ENCODE measurements around the gene CNTF. TPM values are rescaled to one million over a fixed set of nuclear protein-coding genes. Genes with fewer than 3 reads are reported as not detected.
A peak's percentile ranks its signal among the peaks of the same experiment; 100 is the strongest.

Gene CNTF
- polyA plus RNA-seq, 3 donors, result 2.1 TPM; not detected in 2

DNA sequence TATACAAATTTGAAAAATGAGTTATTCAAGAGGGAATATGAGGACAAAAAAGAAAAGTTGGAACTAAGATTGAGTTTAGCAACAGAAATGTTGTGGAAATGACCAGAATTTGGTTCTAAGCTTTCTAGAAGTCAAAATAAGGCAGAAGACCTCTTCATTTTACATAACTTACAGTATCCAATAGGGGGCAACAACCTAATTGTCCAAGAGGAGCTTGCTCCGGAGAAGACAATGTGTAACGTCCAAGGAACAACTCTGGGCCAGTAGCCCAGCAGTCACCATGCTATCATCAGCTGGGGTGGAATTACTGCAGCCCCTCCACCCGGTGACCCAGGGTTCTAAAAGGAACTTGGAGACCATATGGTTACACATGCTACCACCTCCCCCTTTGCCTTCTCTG lies 14.1 kb downstream of the CNTF start:
- intact Hi-C loops (cut with micrococcal nuclease), result no loop called here
- Histone ChIP-seq H4K20me1 (ENCODE audit: insufficient read depth, low read length) (no peaks in the 10 kb centered on the region), H3K36me3 (replicated peaks in 1 of 2; ENCODE audit: control insufficient read depth in 1 of 2, insufficient read depth in 2 of 2, low read length in 2 of 2) (no peaks in the 10 kb centered on the region), H3K9me3 (replicated peaks in 1 of 2; ENCODE audit: control insufficient read depth in 1 of 2, insufficient read depth in 1 of 2, low read length in 2 of 2) (no peaks in the 10 kb centered on the region), H3K79me2 (ENCODE audit: insufficient read depth, low read length) (no peaks in the 10 kb centered on the region), H3K4me3 (replicated peaks in 1 of 3; ENCODE audit: low read depth in 2 of 3, low read length in 3 of 3) (no peak overlapping the region), H3K4me1 (ENCODE audit: control insufficient read depth in 1 of 2, insufficient read depth in 2 of 2, low read length in 2 of 2) (peaks cover 10 to 17% of the 10 kb centered on the region in 2 donors), H3K4me2 (replicated peaks; ENCODE audit: extremely low read depth, low read length, poor library complexity, severe bottlenecking) (no peak overlapping the region), H3K9ac (ENCODE audit: insufficient read depth, low read length, poor library complexity, severe bottlenecking) (no peak overlapping the region), H3K27me3 (ENCODE audit: control insufficient read depth in 2 of 2, insufficient read depth in 2 of 2, low read length in 2 of 2) (no peaks in the 10 kb centered on the region), H2AFZ (ENCODE audit: insufficient read depth, low read depth, low read length, poor library complexity, severe bottlenecking) (no peak overlapping the region), H3K27ac (ENCODE audit: low read depth in 1 of 2, low read length in 2 of 2) (no peak overlapping the region)
- Mint-ChIP-seq H3K36me3 (no peaks in the 10 kb centered on the region), H3K27ac (no peak overlapping the region), H3K27me3 (ENCODE audit: low read depth in 3 of 3) (no peaks in the 10 kb centered on the region), H3K9me3 (no peaks in the 10 kb centered on the region), H3K4me3 (no peak overlapping the region), H3K4me1 (peaks cover 18% of the 10 kb centered on the region)
- WGBS (ENCODE audit: insufficient coverage), result 100% methylated on average over 2 of the region's 3 CpGs
- TF ChIP-seq, protein P1, sequence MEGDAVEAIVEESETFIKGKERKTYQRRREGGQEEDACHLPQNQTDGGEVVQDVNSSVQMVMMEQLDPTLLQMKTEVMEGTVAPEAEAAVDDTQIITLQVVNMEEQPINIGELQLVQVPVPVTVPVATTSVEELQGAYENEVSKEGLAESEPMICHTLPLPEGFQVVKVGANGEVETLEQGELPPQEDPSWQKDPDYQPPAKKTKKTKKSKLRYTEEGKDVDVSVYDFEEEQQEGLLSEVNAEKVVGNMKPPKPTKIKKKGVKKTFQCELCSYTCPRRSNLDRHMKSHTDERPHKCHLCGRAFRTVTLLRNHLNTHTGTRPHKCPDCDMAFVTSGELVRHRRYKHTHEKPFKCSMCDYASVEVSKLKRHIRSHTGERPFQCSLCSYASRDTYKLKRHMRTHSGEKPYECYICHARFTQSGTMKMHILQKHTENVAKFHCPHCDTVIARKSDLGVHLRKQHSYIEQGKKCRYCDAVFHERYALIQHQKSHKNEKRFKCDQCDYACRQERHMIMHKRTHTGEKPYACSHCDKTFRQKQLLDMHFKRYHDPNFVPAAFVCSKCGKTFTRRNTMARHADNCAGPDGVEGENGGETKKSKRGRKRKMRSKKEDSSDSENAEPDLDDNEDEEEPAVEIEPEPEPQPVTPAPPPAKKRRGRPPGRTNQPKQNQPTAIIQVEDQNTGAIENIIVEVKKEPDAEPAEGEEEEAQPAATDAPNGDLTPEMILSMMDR (IDR thresholded peaks at IDR 0.05), result no peak
- DNase-seq, result no peak

DNA sequence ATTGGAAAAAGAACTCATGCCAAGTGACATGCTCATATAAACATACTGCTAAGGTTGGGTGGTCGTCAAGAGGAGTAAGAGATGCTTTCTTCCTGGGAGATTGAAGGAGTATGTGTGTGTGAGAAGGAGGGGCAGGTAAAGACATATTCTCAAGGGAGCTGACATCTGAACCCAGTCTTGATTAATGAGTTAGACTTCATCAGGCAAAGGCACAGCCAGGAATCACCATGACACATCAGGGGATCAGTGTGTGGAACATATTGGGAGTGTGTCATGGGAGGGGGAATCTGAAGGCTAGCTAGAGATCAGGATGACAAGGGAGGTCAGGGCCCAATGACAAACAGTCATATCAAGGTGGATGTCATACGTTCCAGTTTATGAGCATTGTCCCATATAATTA lies 14.9 kb downstream of the CNTF start:
- no peaks in the 10 kb centered on the region for H3K27me3 Mint-ChIP-seq (ENCODE audit: low read depth in 3 of 3)
- Histone ChIP-seq H3K9ac (ENCODE audit: insufficient read depth, low read length, poor library complexity, severe bottlenecking) (no peak overlapping the region), H3K79me2 (ENCODE audit: insufficient read depth, low read length) (no peaks in the 10 kb centered on the region), H4K20me1 (ENCODE audit: insufficient read depth, low read length) (no peaks in the 10 kb centered on the region), H3K27ac (ENCODE audit: low read depth in 1 of 2, low read length in 2 of 2) (no peak overlapping the region), H3K36me3 (replicated peaks in 1 of 2; ENCODE audit: control insufficient read depth in 1 of 2, insufficient read depth in 2 of 2, low read length in 2 of 2) (no peaks in the 10 kb centered on the region), H3K4me1 (ENCODE audit: control insufficient read depth in 1 of 2, insufficient read depth in 2 of 2, low read length in 2 of 2) (peaks cover 10 to 17% of the 10 kb centered on the region in 2 donors), H3K27me3 (ENCODE audit: control insufficient read depth in 2 of 2, insufficient read depth in 2 of 2, low read length in 2 of 2) (no peaks in the 10 kb centered on the region), H3K4me3 (replicated peaks in 1 of 3; ENCODE audit: low read depth in 2 of 3, low read length in 3 of 3) (no peak overlapping the region), H2AFZ (ENCODE audit: insufficient read depth, low read depth, low read length, poor library complexity, severe bottlenecking) (no peak overlapping the region), H3K9me3 (replicated peaks in 1 of 2; ENCODE audit: control insufficient read depth in 1 of 2, insufficient read depth in 1 of 2, low read length in 2 of 2) (no peaks in the 10 kb centered on the region), H3K4me2 (replicated peaks; ENCODE audit: extremely low read depth, low read length, poor library complexity, severe bottlenecking) (no peak overlapping the region)
- WGBS (ENCODE audit: insufficient coverage), result no CpG with 5 or more reads among the region's 2 CpGs
- intact Hi-C loops (cut with micrococcal nuclease), result no loop called here
- TF ChIP-seq, protein P1 (IDR thresholded peaks at IDR 0.05), result no peak
- no peaks in the 10 kb centered on the region for H3K9me3 Mint-ChIP-seq
- H3K4me3 Mint-ChIP-seq, result no peak overlapping the region
- no peaks in the 10 kb centered on the region for H3K36me3 Mint-ChIP-seq
- peaks cover 18% of the 10 kb centered on the region for H3K4me1 Mint-ChIP-seq
- DNase-seq, result no peak
- H3K27ac Mint-ChIP-seq, result peak overlapping the region in 1 of 7 donors; percentile 76

Measured in CD14-positive monocyte (primary cell).